Measurements from ENCODE around the gene GMPS. TPM values are rescaled to one million over a fixed set of nuclear protein-coding genes. Genes with fewer than 3 reads are reported as not detected.
A peak's percentile ranks its signal among the peaks of the same experiment; 100 is the strongest.
"Not testable (repeated sequence)": the region's sequence is repeated elsewhere in the genome, so short reads cannot be mapped to it uniquely, and the experiment has no call there.

The GMPS gene
- total RNA-seq (2012; rRNA removed) = 46.3 and 67.7 TPM in 2 replicates

DNA sequence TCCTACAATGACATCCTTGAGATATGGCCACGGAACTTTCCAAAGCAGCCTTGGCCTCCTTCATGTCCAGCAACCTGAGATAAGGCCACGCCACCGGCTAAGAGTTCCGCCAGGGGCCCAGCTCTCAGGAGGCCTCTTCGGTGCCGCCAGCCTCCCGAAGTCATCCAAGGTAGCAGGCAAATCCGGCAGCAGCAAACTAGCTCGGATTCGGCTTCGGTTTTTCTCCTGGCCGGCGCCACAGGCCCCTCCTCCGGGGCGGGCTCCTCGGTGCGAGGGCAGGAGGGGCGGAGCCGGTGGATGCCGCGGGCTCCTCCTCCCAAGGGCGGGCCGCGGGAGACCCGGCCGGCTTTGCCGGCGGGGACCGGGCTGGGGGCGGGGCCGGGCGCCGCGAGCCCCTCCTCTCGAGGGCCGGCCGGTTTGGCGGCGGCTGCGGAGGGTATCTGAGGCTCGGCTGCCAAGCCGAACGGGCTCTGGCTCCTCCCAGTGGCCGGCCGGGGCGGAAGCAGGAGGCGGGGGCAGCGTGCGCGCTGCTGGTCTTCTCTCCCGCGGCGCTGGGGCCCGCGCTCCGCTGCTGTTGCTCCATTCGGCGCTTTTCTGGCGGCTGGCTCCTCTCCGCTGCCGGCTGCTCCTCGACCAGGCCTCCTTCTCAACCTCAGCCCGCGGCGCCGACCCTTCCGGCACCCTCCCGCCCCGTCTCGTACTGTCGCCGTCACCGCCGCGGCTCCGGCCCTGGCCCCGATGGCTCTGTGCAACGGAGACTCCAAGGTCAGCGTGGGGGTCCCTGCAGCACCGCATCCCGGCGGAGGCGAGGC lies at the start of gene GMPS:
Gene GMPS, plus strand, starts transcription at position 518 of the 812 bp plus-strand sequence. Its CDS starts 221 bp downstream, at position 739.
- H3K9ac ChIP-seq (ENCODE audit: low read depth, low read length) = peak within 1 kb of the TSS; percentile 98
- H3K4me3 ChIP-seq (ENCODE audit: low read length) = peak within 1 kb of the TSS; percentile 85
- no peaks in the 10 kb centered on the region for H3K27me3 ChIP-seq (ENCODE audit: control insufficient read depth, insufficient read depth, low read length)
- no peaks in the 10 kb centered on the region for H3K36me3 ChIP-seq (ENCODE audit: insufficient read depth, low read length)
- peak within 1 kb of the TSS; percentile 85 for H3K4me2 ChIP-seq (ENCODE audit: low read length)
- H3K4me1 ChIP-seq (ENCODE audit: control insufficient read depth, insufficient read depth, low read length) = peaks cover 14% of the 10 kb centered on the region
- no peaks in the 10 kb centered on the region for H3K9me3 ChIP-seq (replicated peaks; ENCODE audit: low read length)

DNA sequence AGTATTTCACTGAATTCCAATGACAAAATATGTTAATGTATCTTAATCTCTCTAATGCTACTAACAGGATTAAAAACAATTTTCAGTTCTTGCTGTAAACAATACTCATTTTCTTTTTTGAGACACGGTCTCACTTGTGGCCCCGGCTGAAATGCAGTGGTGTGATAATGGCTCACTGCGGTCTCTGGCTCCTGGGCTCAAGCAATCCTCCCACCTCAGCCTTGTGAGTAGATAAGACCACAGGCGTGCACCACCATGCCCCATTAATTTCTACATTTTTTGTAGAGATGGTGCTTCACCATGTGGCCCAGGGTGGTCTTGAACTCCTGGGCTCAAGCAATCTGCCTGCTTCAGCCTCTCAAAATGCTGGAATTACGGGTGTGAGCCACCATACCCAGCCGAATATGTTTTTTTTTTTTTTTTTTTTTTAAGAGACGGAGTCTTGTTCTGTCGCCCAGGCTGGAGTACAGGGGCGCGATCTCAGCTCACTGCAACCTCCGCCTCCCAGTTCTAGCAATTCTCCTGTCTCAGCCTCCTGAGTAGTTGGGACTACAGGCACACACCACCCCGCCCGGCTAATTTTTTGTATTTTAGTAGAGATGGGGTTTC lies 41.9 kb upstream of the GMPS start:
- not testable (repeated sequence) for H3K4me2 ChIP-seq (ENCODE audit: low read length); H3K4me3 ChIP-seq (ENCODE audit: low read length); H3K27me3 ChIP-seq (ENCODE audit: control insufficient read depth, insufficient read depth, low read length); H3K9ac ChIP-seq (ENCODE audit: low read depth, low read length); H3K9me3 ChIP-seq (replicated peaks; ENCODE audit: low read length); H3K4me1 ChIP-seq (ENCODE audit: control insufficient read depth, insufficient read depth, low read length)
- H3K36me3 ChIP-seq (ENCODE audit: insufficient read depth, low read length) = peaks cover 13% of the 10 kb centered on the region

DNA sequence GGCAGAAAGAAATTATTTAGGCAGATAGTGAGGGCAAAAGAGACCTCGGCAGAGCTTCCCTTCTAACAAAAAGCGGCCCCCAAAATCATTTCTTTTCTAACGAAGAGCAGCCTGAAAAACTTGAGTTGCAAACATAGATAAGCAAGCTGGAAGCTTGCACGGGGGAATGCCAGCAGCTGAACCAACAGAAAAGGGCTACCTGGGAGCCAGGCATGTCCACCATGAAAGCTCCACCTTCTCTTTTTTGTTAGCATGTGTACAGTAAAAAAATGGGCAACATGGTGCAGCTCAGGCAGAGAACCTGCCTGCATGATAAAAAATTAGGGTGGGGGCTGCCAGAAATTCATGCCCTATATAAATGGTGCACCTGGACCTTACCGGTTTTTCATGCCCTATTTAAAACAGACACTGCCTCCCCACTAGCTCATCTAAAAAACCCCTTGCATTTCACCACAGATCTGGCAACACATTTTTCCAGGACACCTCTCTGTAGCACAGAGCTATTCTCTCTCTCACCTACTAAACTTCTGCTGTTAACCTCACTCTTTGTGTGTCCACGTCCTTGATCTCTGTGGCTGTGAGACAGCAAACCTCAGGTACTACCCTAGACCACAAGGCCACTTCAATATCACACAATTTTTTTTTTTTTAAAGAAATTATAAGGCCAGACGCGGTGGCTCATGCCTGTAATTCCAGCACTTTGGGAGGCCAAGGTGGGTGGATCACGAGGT lies 34.9 kb upstream of the GMPS start:
- no peaks in the 10 kb centered on the region for H3K27me3 ChIP-seq (ENCODE audit: control insufficient read depth, insufficient read depth, low read length)
- no peak overlapping the region for H3K4me3 ChIP-seq (ENCODE audit: low read length)
- no peak overlapping the region for H3K4me2 ChIP-seq (ENCODE audit: low read length)
- H3K36me3 ChIP-seq (ENCODE audit: insufficient read depth, low read length) = peaks cover 11% of the 10 kb centered on the region
- no peaks in the 10 kb centered on the region for H3K9me3 ChIP-seq (replicated peaks; ENCODE audit: low read length)
- no peaks in the 10 kb centered on the region for H3K4me1 ChIP-seq (ENCODE audit: control insufficient read depth, insufficient read depth, low read length)
- no peak overlapping the region for H3K9ac ChIP-seq (ENCODE audit: low read depth, low read length)

DNA sequence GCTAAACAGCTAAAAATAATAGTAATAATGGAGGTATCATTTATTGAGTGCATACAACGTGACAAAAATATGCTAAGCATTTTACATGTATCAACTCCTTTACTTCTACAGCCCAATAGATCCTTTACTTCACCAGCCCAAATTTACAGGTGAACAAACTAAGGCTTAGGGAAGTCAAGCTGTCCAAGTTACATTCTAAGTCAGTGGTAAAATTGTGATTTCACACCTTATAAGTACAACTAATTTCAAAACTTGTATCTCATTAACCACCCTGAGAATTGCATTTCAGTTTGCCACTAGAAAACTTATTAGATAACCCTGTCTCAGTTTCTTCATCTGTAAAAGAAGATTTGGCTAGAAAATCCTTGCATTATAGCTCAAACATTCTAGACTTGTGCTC lies 26.9 kb upstream of the GMPS start:
- Histone ChIP-seq H3K9me3 (replicated peaks; ENCODE audit: low read length) (no peaks in the 10 kb centered on the region), H3K27me3 (ENCODE audit: control insufficient read depth, insufficient read depth, low read length) (no peaks in the 10 kb centered on the region), H3K4me3 (ENCODE audit: low read length) (no peak overlapping the region), H3K9ac (ENCODE audit: low read depth, low read length) (no peak overlapping the region), H3K36me3 (ENCODE audit: insufficient read depth, low read length) (peaks cover 5% of the 10 kb centered on the region), H3K4me2 (ENCODE audit: low read length) (no peak overlapping the region), H3K4me1 (ENCODE audit: control insufficient read depth, insufficient read depth, low read length) (no peaks in the 10 kb centered on the region)

- Histone ChIP-seq H3K4me2 (ENCODE audit: low read length) (no peak overlapping the region), H3K36me3 (ENCODE audit: insufficient read depth, low read length) (peaks cover 5% of the 10 kb centered on the region), H3K4me3 (ENCODE audit: low read length) (no peak overlapping the region), H3K4me1 (ENCODE audit: control insufficient read depth, insufficient read depth, low read length) (peaks cover 3% of the 10 kb centered on the region), H3K9me3 (replicated peaks; ENCODE audit: low read length) (no peaks in the 10 kb centered on the region), H3K9ac (ENCODE audit: low read depth, low read length) (no peak overlapping the region), H3K27me3 (ENCODE audit: control insufficient read depth, insufficient read depth, low read length) (no peaks in the 10 kb centered on the region)
Observed at GRCh38 chr3:155846119-155846518, 24.3 kb upstream of the GMPS start.

DNA sequence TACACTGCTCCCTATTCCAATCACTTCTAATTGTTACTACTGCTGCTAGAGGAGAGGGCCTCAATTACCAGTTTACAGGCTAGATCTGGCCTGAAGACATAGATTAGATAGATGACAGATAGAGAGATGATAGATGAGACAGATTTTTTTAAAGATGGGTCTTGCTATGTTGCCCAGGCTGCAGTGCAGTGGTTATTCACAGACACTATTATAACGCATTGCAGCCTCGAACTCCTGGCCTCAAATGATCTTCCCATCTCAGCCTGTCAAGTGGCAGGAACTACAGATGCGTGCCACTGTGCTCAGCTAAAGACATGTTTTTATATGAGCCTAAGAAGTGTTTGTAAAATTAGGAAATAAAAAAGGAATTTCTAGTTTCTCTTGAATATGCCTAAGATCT lies 22.5 kb upstream of the GMPS start:
- Histone ChIP-seq H3K4me1 (ENCODE audit: control insufficient read depth, insufficient read depth, low read length) (peaks cover 16% of the 10 kb centered on the region), H3K4me3 (ENCODE audit: low read length) (no peak overlapping the region), H3K36me3 (ENCODE audit: insufficient read depth, low read length) (peaks cover 8% of the 10 kb centered on the region), H3K4me2 (ENCODE audit: low read length) (no peak overlapping the region), H3K9ac (ENCODE audit: low read depth, low read length) (no peak overlapping the region), H3K27me3 (ENCODE audit: control insufficient read depth, insufficient read depth, low read length) (no peaks in the 10 kb centered on the region), H3K9me3 (replicated peaks; ENCODE audit: low read length) (no peaks in the 10 kb centered on the region)

- not testable (repeated sequence) for H3K9me3 ChIP-seq (replicated peaks; ENCODE audit: low read length)
Observed at GRCh38 chr3:155849404-155849803, 21.0 kb upstream of the GMPS start.

DNA sequence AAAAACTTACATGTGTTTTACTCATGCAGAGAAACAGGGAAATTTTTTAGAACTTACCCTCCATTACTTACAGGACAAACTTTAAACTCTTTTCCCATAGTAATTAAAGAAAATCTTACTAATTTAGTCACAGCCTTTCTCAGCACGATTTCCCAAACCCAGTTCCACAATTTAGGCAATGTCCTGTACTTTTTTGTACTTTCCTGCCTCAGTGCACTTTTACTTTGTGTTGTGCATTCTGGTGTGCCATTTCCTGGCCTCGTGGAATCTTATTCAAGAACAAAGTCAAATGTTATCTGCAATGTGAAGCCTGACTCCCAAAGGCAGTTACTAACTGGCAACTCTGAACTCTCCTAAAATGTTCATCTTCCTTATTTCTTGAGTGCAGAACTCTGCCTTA lies 18.1 kb upstream of the GMPS start:
- Histone ChIP-seq H3K4me1 (ENCODE audit: control insufficient read depth, insufficient read depth, low read length) (peaks cover 16% of the 10 kb centered on the region), H3K4me2 (ENCODE audit: low read length) (peak overlapping the region; percentile 99), H3K4me3 (ENCODE audit: low read length) (peak overlapping the region; percentile 87), H3K9me3 (replicated peaks; ENCODE audit: low read length) (no peaks in the 10 kb centered on the region), H3K9ac (ENCODE audit: low read depth, low read length) (peak overlapping the region; percentile 96), H3K36me3 (ENCODE audit: insufficient read depth, low read length) (peaks cover 8% of the 10 kb centered on the region), H3K27me3 (ENCODE audit: control insufficient read depth, insufficient read depth, low read length) (no peaks in the 10 kb centered on the region)

More at GRCh38 chr3:155849404-155849803, 21.0 kb upstream of the GMPS start:
- H3K9ac ChIP-seq (ENCODE audit: low read depth, low read length); H3K4me2 ChIP-seq (ENCODE audit: low read length); H3K36me3 ChIP-seq (ENCODE audit: insufficient read depth, low read length); H3K27me3 ChIP-seq (ENCODE audit: control insufficient read depth, insufficient read depth, low read length); H3K4me3 ChIP-seq (ENCODE audit: low read length): not testable (repeated sequence)
- peaks cover 16% of the 10 kb centered on the region for H3K4me1 ChIP-seq (ENCODE audit: control insufficient read depth, insufficient read depth, low read length)

- no peaks in the 10 kb centered on the region for H3K27me3 ChIP-seq (ENCODE audit: control insufficient read depth, insufficient read depth, low read length)
Observed at GRCh38 chr3:155853214-155854140, 17.0 kb upstream of the GMPS start.

DNA sequence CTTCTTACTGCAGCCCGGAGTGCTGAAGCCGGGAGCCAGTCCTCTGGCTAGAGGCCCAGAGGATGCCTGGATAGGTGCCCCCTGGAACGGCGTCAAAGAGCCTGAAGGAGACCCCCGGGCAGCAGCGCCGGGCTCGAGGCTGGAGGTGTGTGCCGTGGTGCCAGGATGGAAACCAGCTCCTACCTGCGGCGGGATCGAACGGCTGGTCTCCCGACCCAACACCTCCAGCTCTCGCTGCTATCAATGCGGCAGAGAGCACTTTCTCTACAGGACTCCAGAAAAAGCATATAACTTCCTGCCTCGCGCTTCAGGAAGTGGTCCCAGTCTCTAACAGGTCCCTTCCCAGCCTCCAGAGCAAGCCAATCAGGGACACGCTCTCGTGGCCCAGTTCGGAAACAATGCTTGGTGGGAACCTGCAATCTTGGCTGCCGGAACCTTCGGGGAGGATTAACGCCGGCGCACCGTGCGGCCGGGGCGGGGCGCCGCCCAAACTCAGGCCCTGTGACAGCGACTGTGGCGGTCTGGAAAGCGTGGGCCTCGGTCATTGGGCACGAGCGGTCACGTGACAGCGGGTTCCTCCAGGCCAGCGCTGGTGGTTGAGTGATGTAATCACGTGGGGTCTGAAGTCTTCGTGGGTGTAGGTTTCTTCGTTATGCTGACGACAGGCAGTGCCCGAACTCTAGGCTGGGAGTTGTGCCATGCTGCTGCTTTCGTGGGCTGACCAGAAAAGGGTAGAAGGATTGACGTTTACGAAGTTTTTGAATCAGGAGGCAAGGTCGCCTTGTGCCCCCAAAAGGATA lies 16.1 kb upstream of the GMPS start, which contains the start of gene SLC33A1:
Gene SLC33A1, minus strand, starts transcription at position 287 of the 800 bp plus-strand sequence. CDS start 430 bp downstream, outside the sequence.
- H3K36me3 ChIP-seq (ENCODE audit: insufficient read depth, low read length) = peaks cover 3% of the 10 kb centered on the region
- H3K9me3 ChIP-seq (replicated peaks; ENCODE audit: low read length) = no peaks in the 10 kb centered on the region
- H3K4me1 ChIP-seq (ENCODE audit: control insufficient read depth, insufficient read depth, low read length) = peaks cover 16% of the 10 kb centered on the region
- peak within 1 kb of the TSS; percentile 99 for H3K4me2 ChIP-seq (ENCODE audit: low read length)
- H3K9ac ChIP-seq (ENCODE audit: low read depth, low read length) = peak within 1 kb of the TSS; percentile 96
- H3K27me3 ChIP-seq (ENCODE audit: control insufficient read depth, insufficient read depth, low read length) = no peaks in the 10 kb centered on the region
- H3K4me3 ChIP-seq (ENCODE audit: low read length) = peak within 1 kb of the TSS; percentile 87

More at GRCh38 chr3:155853214-155854140, 17.0 kb upstream of the GMPS start:
- Histone ChIP-seq H3K9ac (ENCODE audit: low read depth, low read length) (peak overlapping the region; percentile 96), H3K4me2 (ENCODE audit: low read length) (peak overlapping the region; percentile 99), H3K9me3 (replicated peaks; ENCODE audit: low read length) (no peaks in the 10 kb centered on the region), H3K36me3 (ENCODE audit: insufficient read depth, low read length) (peaks cover 3% of the 10 kb centered on the region), H3K4me1 (ENCODE audit: control insufficient read depth, insufficient read depth, low read length) (peaks cover 16% of the 10 kb centered on the region), H3K4me3 (ENCODE audit: low read length) (peak overlapping the region; percentile 87)

Measured in skeletal muscle satellite cell (primary cell).